Measurements from ENCODE around the gene SLC16A8.
A peak's percentile ranks its signal among the peaks of the same experiment; 100 is the strongest.

SLC16A8 gene

GRCh38 chr22:38035530-38035885 is 48.5 kb downstream of the SLC16A8 start:
- no peak for ATAC-seq
- TF ChIP-seq OSR1 (CRISPR knock-in tag; IDR thresholded peaks at IDR 0.05), result no peak
- no peak for TF ChIP-seq ZNF70 (CRISPR knock-in tag; IDR thresholded peaks at IDR 0.05)
- TF ChIP-seq POU6F1 (CRISPR knock-in tag; IDR thresholded peaks at IDR 0.05; ENCODE audit: borderline replicate concordance, low read depth), result no peak
- TF ChIP-seq ESRRG (CRISPR knock-in tag; IDR thresholded peaks at IDR 0.05), result no peak
- TF ChIP-seq ZFP3 (CRISPR knock-in tag; IDR thresholded peaks at IDR 0.05), result no peak
- no peak for TF ChIP-seq ISL1 (CRISPR knock-in tag; IDR thresholded peaks at IDR 0.05)
- TF ChIP-seq, protein P1, sequence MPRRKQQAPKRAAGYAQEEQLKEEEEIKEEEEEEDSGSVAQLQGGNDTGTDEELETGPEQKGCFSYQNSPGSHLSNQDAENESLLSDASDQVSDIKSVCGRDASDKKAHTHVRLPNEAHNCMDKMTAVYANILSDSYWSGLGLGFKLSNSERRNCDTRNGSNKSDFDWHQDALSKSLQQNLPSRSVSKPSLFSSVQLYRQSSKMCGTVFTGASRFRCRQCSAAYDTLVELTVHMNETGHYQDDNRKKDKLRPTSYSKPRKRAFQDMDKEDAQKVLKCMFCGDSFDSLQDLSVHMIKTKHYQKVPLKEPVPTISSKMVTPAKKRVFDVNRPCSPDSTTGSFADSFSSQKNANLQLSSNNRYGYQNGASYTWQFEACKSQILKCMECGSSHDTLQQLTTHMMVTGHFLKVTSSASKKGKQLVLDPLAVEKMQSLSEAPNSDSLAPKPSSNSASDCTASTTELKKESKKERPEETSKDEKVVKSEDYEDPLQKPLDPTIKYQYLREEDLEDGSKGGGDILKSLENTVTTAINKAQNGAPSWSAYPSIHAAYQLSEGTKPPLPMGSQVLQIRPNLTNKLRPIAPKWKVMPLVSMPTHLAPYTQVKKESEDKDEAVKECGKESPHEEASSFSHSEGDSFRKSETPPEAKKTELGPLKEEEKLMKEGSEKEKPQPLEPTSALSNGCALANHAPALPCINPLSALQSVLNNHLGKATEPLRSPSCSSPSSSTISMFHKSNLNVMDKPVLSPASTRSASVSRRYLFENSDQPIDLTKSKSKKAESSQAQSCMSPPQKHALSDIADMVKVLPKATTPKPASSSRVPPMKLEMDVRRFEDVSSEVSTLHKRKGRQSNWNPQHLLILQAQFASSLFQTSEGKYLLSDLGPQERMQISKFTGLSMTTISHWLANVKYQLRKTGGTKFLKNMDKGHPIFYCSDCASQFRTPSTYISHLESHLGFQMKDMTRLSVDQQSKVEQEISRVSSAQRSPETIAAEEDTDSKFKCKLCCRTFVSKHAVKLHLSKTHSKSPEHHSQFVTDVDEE (CRISPR knock-in tag; IDR thresholded peaks at IDR 0.05), result no peak
- no peak for TF ChIP-seq GLIS3 (CRISPR knock-in tag; IDR thresholded peaks at IDR 0.05)
- no peak for TF ChIP-seq BACH2 (CRISPR knock-in tag; IDR thresholded peaks at IDR 0.05; ENCODE audit: borderline replicate concordance)
- no peak for TF ChIP-seq ZNF565 (CRISPR knock-in tag; conservative IDR thresholded peaks at IDR 0.05; ENCODE audit: low read depth)
- TF ChIP-seq, protein P2, sequence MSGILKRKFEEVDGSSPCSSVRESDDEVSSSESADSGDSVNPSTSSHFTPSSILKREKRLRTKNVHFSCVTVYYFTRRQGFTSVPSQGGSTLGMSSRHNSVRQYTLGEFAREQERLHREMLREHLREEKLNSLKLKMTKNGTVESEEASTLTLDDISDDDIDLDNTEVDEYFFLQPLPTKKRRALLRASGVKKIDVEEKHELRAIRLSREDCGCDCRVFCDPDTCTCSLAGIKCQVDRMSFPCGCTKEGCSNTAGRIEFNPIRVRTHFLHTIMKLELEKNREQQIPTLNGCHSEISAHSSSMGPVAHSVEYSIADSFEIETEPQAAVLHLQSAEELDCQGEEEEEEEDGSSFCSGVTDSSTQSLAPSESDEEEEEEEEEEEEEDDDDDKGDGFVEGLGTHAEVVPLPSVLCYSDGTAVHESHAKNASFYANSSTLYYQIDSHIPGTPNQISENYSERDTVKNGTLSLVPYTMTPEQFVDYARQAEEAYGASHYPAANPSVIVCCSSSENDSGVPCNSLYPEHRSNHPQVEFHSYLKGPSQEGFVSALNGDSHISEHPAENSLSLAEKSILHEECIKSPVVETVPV (CRISPR knock-in tag; IDR thresholded peaks at IDR 0.05), result no peak
- no peak for TF ChIP-seq CREB5 (CRISPR knock-in tag; IDR thresholded peaks at IDR 0.05; ENCODE audit: low read depth)
- no peak for TF ChIP-seq RARB (CRISPR knock-in tag; IDR thresholded peaks at IDR 0.05)
- TF ChIP-seq PPARA (CRISPR knock-in tag; IDR thresholded peaks at IDR 0.05; ENCODE audit: borderline replicate concordance), result no peak
- no peak for TF ChIP-seq SNAI2 (CRISPR knock-in tag; IDR thresholded peaks at IDR 0.05)
- TF ChIP-seq ZC3H10 (CRISPR knock-in tag; IDR thresholded peaks at IDR 0.05), result no peak
- no peak for TF ChIP-seq TOX (CRISPR knock-in tag; IDR thresholded peaks at IDR 0.05; ENCODE audit: borderline replicate concordance)

DNA sequence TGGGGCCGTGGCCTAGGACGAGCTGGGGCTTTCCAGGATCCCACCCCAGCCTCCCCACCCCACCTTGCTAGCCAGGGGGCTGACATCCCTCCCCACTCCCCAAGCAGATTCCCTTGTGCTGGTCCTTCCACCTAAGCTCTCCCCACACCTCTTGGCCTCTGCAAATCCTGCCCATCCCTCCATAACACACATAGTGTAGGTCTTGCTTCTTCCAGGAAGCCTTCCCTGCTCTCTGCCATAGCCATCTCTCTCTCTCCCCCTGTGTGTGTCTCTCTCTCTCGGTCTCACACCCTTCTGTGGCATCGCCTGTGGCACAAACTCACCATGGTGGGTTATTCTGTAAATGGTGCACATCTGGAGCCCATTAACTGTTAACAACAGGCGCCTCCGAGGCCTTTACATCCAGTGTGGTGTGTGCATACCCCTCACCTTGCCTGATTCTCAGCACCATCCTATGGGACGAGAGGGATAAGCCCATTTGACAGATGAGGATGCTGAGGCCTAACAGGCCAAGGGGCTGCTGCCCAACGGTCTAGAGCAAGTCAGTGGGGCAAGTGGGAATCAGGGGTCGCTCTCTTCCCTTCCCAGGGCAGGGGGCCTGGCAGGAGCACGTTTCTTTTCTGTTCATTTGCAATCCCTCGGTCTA is 49.0 kb downstream of the SLC16A8 start:
- ATAC-seq, result peak; percentile 49
- TF ChIP-seq SNAI2 (CRISPR knock-in tag; IDR thresholded peaks at IDR 0.05), result no peak
- TF ChIP-seq PPARA (CRISPR knock-in tag; IDR thresholded peaks at IDR 0.05; ENCODE audit: borderline replicate concordance), result no peak
- TF ChIP-seq BACH2 (CRISPR knock-in tag; IDR thresholded peaks at IDR 0.05; ENCODE audit: borderline replicate concordance), result no peak
- no peak for TF ChIP-seq ZNF70 (CRISPR knock-in tag; IDR thresholded peaks at IDR 0.05)
- TF ChIP-seq, protein P3, sequence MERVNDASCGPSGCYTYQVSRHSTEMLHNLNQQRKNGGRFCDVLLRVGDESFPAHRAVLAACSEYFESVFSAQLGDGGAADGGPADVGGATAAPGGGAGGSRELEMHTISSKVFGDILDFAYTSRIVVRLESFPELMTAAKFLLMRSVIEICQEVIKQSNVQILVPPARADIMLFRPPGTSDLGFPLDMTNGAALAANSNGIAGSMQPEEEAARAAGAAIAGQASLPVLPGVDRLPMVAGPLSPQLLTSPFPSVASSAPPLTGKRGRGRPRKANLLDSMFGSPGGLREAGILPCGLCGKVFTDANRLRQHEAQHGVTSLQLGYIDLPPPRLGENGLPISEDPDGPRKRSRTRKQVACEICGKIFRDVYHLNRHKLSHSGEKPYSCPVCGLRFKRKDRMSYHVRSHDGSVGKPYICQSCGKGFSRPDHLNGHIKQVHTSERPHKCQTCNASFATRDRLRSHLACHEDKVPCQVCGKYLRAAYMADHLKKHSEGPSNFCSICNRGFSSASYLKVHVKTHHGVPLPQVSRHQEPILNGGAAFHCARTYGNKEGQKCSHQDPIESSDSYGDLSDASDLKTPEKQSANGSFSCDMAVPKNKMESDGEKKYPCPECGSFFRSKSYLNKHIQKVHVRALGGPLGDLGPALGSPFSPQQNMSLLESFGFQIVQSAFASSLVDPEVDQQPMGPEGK (CRISPR knock-in tag; IDR thresholded peaks at IDR 0.05; ENCODE audit: borderline replicate concordance), result no peak
- TF ChIP-seq ESRRG (CRISPR knock-in tag; IDR thresholded peaks at IDR 0.05), result no peak
- TF ChIP-seq ZNF565 (CRISPR knock-in tag; conservative IDR thresholded peaks at IDR 0.05; ENCODE audit: low read depth), result no peak
- no peak for TF ChIP-seq POU6F1 (CRISPR knock-in tag; IDR thresholded peaks at IDR 0.05; ENCODE audit: borderline replicate concordance, low read depth)
- no peak for TF ChIP-seq ZFP30 (CRISPR knock-in tag; IDR thresholded peaks at IDR 0.05)
